Measurements from ENCODE around the gene CRB3.

CRB3 gene

DNA sequence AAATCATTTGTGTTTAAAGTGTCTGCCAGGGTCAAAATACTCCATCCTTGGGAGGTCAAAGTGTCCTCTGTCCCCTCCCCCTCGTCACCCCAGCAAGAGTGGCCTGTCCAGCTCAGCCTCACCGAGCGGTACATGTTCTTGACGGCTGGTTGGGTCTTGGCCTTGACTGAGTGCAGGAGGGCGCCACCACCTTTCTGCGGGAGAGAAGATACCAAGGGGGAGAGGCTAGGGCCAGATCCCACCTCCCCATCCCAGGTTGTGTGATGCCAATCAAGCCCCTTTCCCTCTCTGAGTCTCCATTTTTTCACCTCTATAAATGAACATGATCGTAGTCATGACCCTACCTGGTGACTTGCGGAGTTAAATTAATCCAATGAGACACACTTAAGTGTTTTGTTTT is 6.1 kb downstream of the CRB3 start:
- H3K9ac ChIP-seq (ENCODE audit: insufficient read length, low read depth), result no peak overlapping the region
- H3K4me1 ChIP-seq (ENCODE audit: insufficient read depth, insufficient read length), result peaks cover 13% of the 10 kb centered on the region
- no peaks in the 10 kb centered on the region for H3K36me3 ChIP-seq (ENCODE audit: insufficient read depth, insufficient read length, low read length)
- H3K27me3 ChIP-seq (ENCODE audit: insufficient read depth, insufficient read length), result peaks cover 17% of the 10 kb centered on the region
- H3K4me3 ChIP-seq (ENCODE audit: insufficient read length, low read depth), result no peak overlapping the region
- no peak for TF ChIP-seq YY1 (IDR thresholded peaks at IDR 0.05; ENCODE audit: insufficient read depth, insufficient read length)
- no peak for TF ChIP-seq SUZ12 (IDR thresholded peaks at IDR 0.05; ENCODE audit: extremely low read depth, insufficient read depth, insufficient read length)
- no peak for TF ChIP-seq ZNF274 (IDR thresholded peaks at IDR 0.05; ENCODE audit: low read depth, low read length)
- DNase-seq (ENCODE audit: low read depth, low spot score), result no peak
- no peaks in the 10 kb centered on the region for H3K9me3 ChIP-seq (ENCODE audit: insufficient read depth, low read length)

DNA sequence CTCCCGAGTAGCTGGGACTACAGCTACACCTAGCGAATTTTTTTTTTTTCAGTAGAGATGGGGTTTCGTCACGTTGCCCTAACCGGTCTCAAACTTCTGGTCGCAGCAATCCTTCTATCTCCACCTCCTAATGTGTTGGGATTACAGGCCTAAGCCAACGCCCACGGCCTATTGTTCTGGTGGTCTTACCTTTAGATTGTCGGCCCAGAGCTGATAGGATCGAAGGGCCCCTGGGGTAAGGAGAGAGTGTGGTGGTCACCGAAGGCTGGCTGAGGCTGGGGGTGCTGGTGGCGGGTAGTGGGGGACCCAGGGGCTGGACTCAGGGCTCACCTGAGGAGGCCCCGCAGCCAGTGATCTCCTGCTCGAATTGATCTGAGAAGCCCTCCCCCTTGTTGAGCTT is 7.0 kb downstream of the CRB3 start:
- Histone ChIP-seq H3K4me3 (ENCODE audit: insufficient read length, low read depth) (no peak overlapping the region), H3K9ac (ENCODE audit: insufficient read length, low read depth) (no peak overlapping the region), H3K36me3 (ENCODE audit: insufficient read depth, insufficient read length, low read length) (no peaks in the 10 kb centered on the region)

DNA sequence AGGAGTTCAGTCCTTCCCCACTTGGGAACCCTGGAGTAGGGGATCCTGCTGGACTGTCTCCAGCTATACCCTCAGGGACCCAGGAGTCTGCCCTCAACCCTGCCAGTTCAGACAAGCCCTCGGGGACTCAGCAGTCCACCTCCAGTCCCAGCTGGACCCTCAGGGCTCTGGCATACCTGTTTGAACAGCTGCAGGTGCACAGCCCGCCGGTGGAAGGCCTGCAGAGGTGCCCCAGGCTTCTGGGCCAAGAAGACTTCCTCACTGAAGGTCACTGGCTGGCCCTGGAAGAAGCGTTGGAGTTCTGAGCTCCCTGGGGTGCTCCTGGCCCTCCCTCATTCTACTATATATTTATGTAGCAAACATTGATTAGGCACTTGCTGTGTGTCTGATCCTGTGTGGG is 8.6 kb downstream of the CRB3 start:
- H3K27me3 ChIP-seq (ENCODE audit: insufficient read depth, insufficient read length), result peaks cover 17% of the 10 kb centered on the region

More for the DNA sequence above, 7.0 kb downstream of the CRB3 start:
- DNase-seq (ENCODE audit: low read depth, low spot score), result no peak
- no peak for TF ChIP-seq YY1 (IDR thresholded peaks at IDR 0.05; ENCODE audit: insufficient read depth, insufficient read length)
- TF ChIP-seq ZNF274 (IDR thresholded peaks at IDR 0.05; ENCODE audit: low read depth, low read length), result no peak
- no peak for TF ChIP-seq SUZ12 (IDR thresholded peaks at IDR 0.05; ENCODE audit: extremely low read depth, insufficient read depth, insufficient read length)
- H3K9me3 ChIP-seq (ENCODE audit: insufficient read depth, low read length), result no peaks in the 10 kb centered on the region
- peaks cover 17% of the 10 kb centered on the region for H3K27me3 ChIP-seq (ENCODE audit: insufficient read depth, insufficient read length)
- H3K4me1 ChIP-seq (ENCODE audit: insufficient read depth, insufficient read length), result peaks cover 12% of the 10 kb centered on the region

GRCh38 chr19:6473647-6474046 is 9.6 kb downstream of the CRB3 start:
- no peak for DNase-seq (ENCODE audit: low read depth, low spot score)
- Histone ChIP-seq H3K36me3 (ENCODE audit: insufficient read depth, insufficient read length, low read length) (no peaks in the 10 kb centered on the region), H3K9ac (ENCODE audit: insufficient read length, low read depth) (no peak overlapping the region), H3K27me3 (ENCODE audit: insufficient read depth, insufficient read length) (peaks cover 17% of the 10 kb centered on the region), H3K4me1 (ENCODE audit: insufficient read depth, insufficient read length) (peaks cover 13% of the 10 kb centered on the region), H3K9me3 (ENCODE audit: insufficient read depth, low read length) (no peaks in the 10 kb centered on the region), H3K4me3 (ENCODE audit: insufficient read length, low read depth) (no peak overlapping the region)
- TF ChIP-seq SUZ12 (IDR thresholded peaks at IDR 0.05; ENCODE audit: extremely low read depth, insufficient read depth, insufficient read length), result no peak
- TF ChIP-seq ZNF274 (IDR thresholded peaks at IDR 0.05; ENCODE audit: low read depth, low read length), result no peak
- TF ChIP-seq YY1 (IDR thresholded peaks at IDR 0.05; ENCODE audit: insufficient read depth, insufficient read length), result no peak

More for the DNA sequence above, 8.6 kb downstream of the CRB3 start:
- no peak for DNase-seq (ENCODE audit: low read depth, low spot score)
- H3K36me3 ChIP-seq (ENCODE audit: insufficient read depth, insufficient read length, low read length), result no peaks in the 10 kb centered on the region
- H3K9me3 ChIP-seq (ENCODE audit: insufficient read depth, low read length), result no peaks in the 10 kb centered on the region
- H3K4me3 ChIP-seq (ENCODE audit: insufficient read length, low read depth), result no peak overlapping the region
- H3K4me1 ChIP-seq (ENCODE audit: insufficient read depth, insufficient read length), result peaks cover 13% of the 10 kb centered on the region
- TF ChIP-seq SUZ12 (IDR thresholded peaks at IDR 0.05; ENCODE audit: extremely low read depth, insufficient read depth, insufficient read length) (no peak), ZNF274 (IDR thresholded peaks at IDR 0.05; ENCODE audit: low read depth, low read length) (no peak), YY1 (IDR thresholded peaks at IDR 0.05; ENCODE audit: insufficient read depth, insufficient read length) (no peak)
- no peak overlapping the region for H3K9ac ChIP-seq (ENCODE audit: insufficient read length, low read depth)

GRCh38 chr19:6475321-6476108 is 11.4 kb downstream of the CRB3 start:
- Histone ChIP-seq H3K9ac (ENCODE audit: insufficient read length, low read depth) (peak overlapping the region; percentile 66), H3K9me3 (ENCODE audit: insufficient read depth, low read length) (no peaks in the 10 kb centered on the region), H3K27me3 (ENCODE audit: insufficient read depth, insufficient read length) (peaks cover 17% of the 10 kb centered on the region), H3K4me3 (ENCODE audit: insufficient read length, low read depth) (peak overlapping the region; percentile 79), H3K4me1 (ENCODE audit: insufficient read depth, insufficient read length) (peaks cover 23% of the 10 kb centered on the region), H3K36me3 (ENCODE audit: insufficient read depth, insufficient read length, low read length) (no peaks in the 10 kb centered on the region)
- TF ChIP-seq YY1 (IDR thresholded peaks at IDR 0.05; ENCODE audit: insufficient read depth, insufficient read length) (no peak), SUZ12 (IDR thresholded peaks at IDR 0.05; ENCODE audit: extremely low read depth, insufficient read depth, insufficient read length) (no peak), ZNF274 (IDR thresholded peaks at IDR 0.05; ENCODE audit: low read depth, low read length) (no peak)
- no peak for DNase-seq (ENCODE audit: low read depth, low spot score)

GRCh38 chr19:6476155-6476895 is 12.3 kb downstream of the CRB3 start:
- Histone ChIP-seq H3K9me3 (ENCODE audit: insufficient read depth, low read length) (no peaks in the 10 kb centered on the region), H3K4me3 (ENCODE audit: insufficient read length, low read depth) (peak overlapping the region; percentile 79), H3K4me1 (ENCODE audit: insufficient read depth, insufficient read length) (peaks cover 27% of the 10 kb centered on the region), H3K36me3 (ENCODE audit: insufficient read depth, insufficient read length, low read length) (no peaks in the 10 kb centered on the region), H3K9ac (ENCODE audit: insufficient read length, low read depth) (peak overlapping the region; percentile 76), H3K27me3 (ENCODE audit: insufficient read depth, insufficient read length) (peaks cover 17% of the 10 kb centered on the region)
- TF ChIP-seq YY1 (IDR thresholded peaks at IDR 0.05; ENCODE audit: insufficient read depth, insufficient read length) (no peak), ZNF274 (IDR thresholded peaks at IDR 0.05; ENCODE audit: low read depth, low read length) (no peak), SUZ12 (IDR thresholded peaks at IDR 0.05; ENCODE audit: extremely low read depth, insufficient read depth, insufficient read length) (no peak)
- peak; percentile 99 for DNase-seq (ENCODE audit: low read depth, low spot score)

DNA sequence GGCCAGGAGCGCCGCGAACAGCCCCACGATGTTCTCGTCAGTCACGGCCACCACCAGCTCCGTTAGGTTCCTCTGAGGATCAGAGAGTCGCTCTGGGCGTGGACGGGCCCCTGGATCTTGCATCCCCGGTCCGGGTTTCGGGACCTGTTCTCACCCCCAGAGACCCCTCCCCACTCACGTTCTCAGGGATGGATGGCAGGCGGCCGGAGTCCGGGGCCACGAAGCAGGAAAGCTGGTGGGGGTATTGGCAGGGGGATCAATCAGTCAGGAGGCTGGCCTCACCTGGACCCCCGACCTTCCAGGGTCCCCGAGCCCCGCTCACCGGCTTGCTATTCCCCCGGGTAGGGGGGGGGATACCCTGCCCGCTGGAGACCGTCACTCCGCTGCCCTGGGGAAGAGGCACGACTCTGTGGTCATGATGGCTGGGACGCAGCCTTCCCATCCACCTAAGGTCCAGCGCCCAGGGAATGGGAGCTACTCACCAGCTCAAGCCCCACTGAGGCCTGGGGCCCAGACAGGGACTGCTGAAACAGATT is 12.9 kb downstream of the CRB3 start:
- no peak for TF ChIP-seq ZNF274 (IDR thresholded peaks at IDR 0.05; ENCODE audit: low read depth, low read length)
- no peak for TF ChIP-seq YY1 (IDR thresholded peaks at IDR 0.05; ENCODE audit: insufficient read depth, insufficient read length)
- no peak for TF ChIP-seq SUZ12 (IDR thresholded peaks at IDR 0.05; ENCODE audit: extremely low read depth, insufficient read depth, insufficient read length)
- Histone ChIP-seq H3K9me3 (ENCODE audit: insufficient read depth, low read length) (no peaks in the 10 kb centered on the region), H3K9ac (ENCODE audit: insufficient read length, low read depth) (peak overlapping the region; percentile 76), H3K4me1 (ENCODE audit: insufficient read depth, insufficient read length) (peaks cover 31% of the 10 kb centered on the region), H3K4me3 (ENCODE audit: insufficient read length, low read depth) (peak overlapping the region; percentile 70), H3K27me3 (ENCODE audit: insufficient read depth, insufficient read length) (peaks cover 17% of the 10 kb centered on the region), H3K36me3 (ENCODE audit: insufficient read depth, insufficient read length, low read length) (no peaks in the 10 kb centered on the region)
- DNase-seq (ENCODE audit: low read depth, low spot score), result no peak
